SU-DHL-6 (cell line): ENCODE measurements around the gene MRPL54.

Source experiments
- CTCF ChIP-seq: fragments of 200-600 bp; sonication (generic); IDR thresholded peaks from one replicate; pipeline ENCODE4 v1.5.1; 2017; ENCODE audit warnings: antibody characterized with exemption, mild to moderate bottlenecking, low read length, moderate library complexity; ENCODE audit not compliant: insufficient read depth, poor library complexity, severe bottlenecking
- EZH2phosphoT487 ChIP-seq: fragments of 200-600 bp; sonication (generic), shearing (Covaris generic); conservative IDR thresholded peaks from 2 replicates; pipeline ENCODE4 v1.6.1; 2018; ENCODE audit warnings: mild to moderate bottlenecking, antibody characterized with exemption, low read length, moderate library complexity, mixed read lengths

- TF ChIP-seq EZH2phosphoT487 = no peak
- TF ChIP-seq CTCF = no peak
Measured at GRCh38 chr19:3733549-3734309, 28.8 kb upstream of the MRPL54 start.
